T-cell (primary cell): ENCODE data around the gene TNKS1BP1. TPM values are rescaled to one million over a fixed set of nuclear protein-coding genes. Genes with fewer than 3 reads are reported as not detected.

Source experiments
- ATAC-seq, 4 experiments: fragments of 200-7000 bp in 3 of 4; fragments of 150-1000 bp in 1 of 4; cut with Tn5 transposase; replicated peaks in 1 of 4; 1 replicate in 3 of 4; 2 replicates in 1 of 4; pipeline ENCODE4 v1.10.0; 2021; ENCODE audit warnings: moderate library complexity in 3 of 4, mild to moderate bottlenecking in 2 of 4, moderate number of reproducible peaks in 1 of 4
- CTCF ChIA-PET, 2 donors: fragments of 300-600 bp; sonication (Branson Sonifier 250); formaldehyde crosslinking; loops; one replicate each; lab custom pipeline; 2022; ENCODE audit warnings: antibody characterized with exemption in 2 of 2; lab: Charles Lee
- POLR2A ChIA-PET, 2 donors: fragments of 300-600 bp; sonication (Branson Sonifier 250); formaldehyde crosslinking; loops; one replicate each; lab custom pipeline; 2022; ENCODE audit warnings: antibody characterized with exemption in 2 of 2; lab: Charles Lee
- DNase-seq, 35 experiments: peaks; one replicate each; pipeline versions ENCODE4 v3.0.0 to v3.0.0-alpha.2; 2013 to 2023
- H3K27ac ChIP-seq: one replicate; pipeline ENCODE4 v1.5.1; 2013; ENCODE audit warnings: low read length
- H3K27me3 ChIP-seq, 2 experiments: replicated peaks in 1 of 2; 1 replicate in 1 of 2; 2 replicates in 1 of 2; pipeline versions ENCODE4 v1.6.1 to v1.7.0; 2013; ENCODE audit warnings: low read length in 1 of 2, mixed read lengths in 1 of 2; ENCODE audit not compliant: control insufficient read depth in 2 of 2, insufficient read depth in 2 of 2; ENCODE audit errors: extremely low read depth in 1 of 2
- H3K36me3 ChIP-seq, 2 donors: 1 replicate in 1 of 2; 2 replicates in 1 of 2; pipeline versions ENCODE4 v1.6.1 to v1.7.0; 2013; ENCODE audit warnings: low read length in 1 of 2; ENCODE audit not compliant: control insufficient read depth in 2 of 2, insufficient read depth in 1 of 2; ENCODE audit errors: extremely low read depth in 1 of 2
- H3K4me1 ChIP-seq, 2 experiments: 1 replicate in 1 of 2; 2 replicates in 1 of 2; pipeline versions ENCODE4 v1.6.1 to v1.7.0; 2013; ENCODE audit warnings: low read length in 2 of 2, mixed read lengths in 1 of 2; ENCODE audit not compliant: insufficient read depth in 2 of 2, control insufficient read depth in 1 of 2; ENCODE audit errors: extremely low read depth in 1 of 2
- H3K4me3 ChIP-seq, 2 donors: 1 replicate in 1 of 2; 2 replicates in 1 of 2; pipeline versions ENCODE4 v1.5.1 to v1.7.0; 2013; ENCODE audit warnings: mild to moderate bottlenecking in 2 of 2, low read length in 1 of 2, moderate library complexity in 1 of 2; ENCODE audit not compliant: control insufficient read depth in 1 of 2; ENCODE audit errors: extremely low read depth in 1 of 2
- H3K9me3 ChIP-seq: 2 replicates; pipeline ENCODE4 v1.7.0; 2013
- H3K27ac Mint-ChIP-seq, 2 donors: one replicate each; pipeline ENCODE4 v1.8.0; 2020 to 2021; ENCODE audit warnings: mild to moderate bottlenecking in 2 of 2, mixed read lengths in 2 of 2
- H3K27me3 Mint-ChIP-seq, 2 donors: one replicate each; pipeline ENCODE4 v1.8.0; 2021 to 2022; ENCODE audit warnings: mixed read lengths in 2 of 2
- H3K36me3 Mint-ChIP-seq: one replicate; pipeline ENCODE4 v1.8.0; 2021; ENCODE audit warnings: mixed read lengths
- H3K4me1 Mint-ChIP-seq, 3 donors: one replicate each; pipeline ENCODE4 v1.8.0; 2020 to 2022; ENCODE audit warnings: mixed read lengths in 3 of 3, mild to moderate bottlenecking in 1 of 3
- H3K4me3 Mint-ChIP-seq, 3 donors: one replicate each; pipeline ENCODE4 v1.8.0; 2020 to 2022; ENCODE audit warnings: mild to moderate bottlenecking in 3 of 3, mixed read lengths in 3 of 3, moderate library complexity in 3 of 3
- H3K9me3 Mint-ChIP-seq, 3 donors: one replicate each; pipeline ENCODE4 v1.8.0; 2020 to 2022; ENCODE audit warnings: mixed read lengths in 3 of 3
- WGBS: methylation state at CpG from one replicate; pipeline ENCODE4 v1.1.5; 2013; ENCODE audit warnings: missing lambda C conversion rate; ENCODE audit not compliant: insufficient coverage; 5-methylcytosine and 5-hydroxymethylcytosine counted together
- total RNA-seq, 35 experiments: library from RNA in 6 of 35; stranded (reverse) in 6 of 35; fragments of 120-200 nt in 1 of 35; gene quantifications; one replicate each; pipeline versions ENCODE4 v1.2.1 to v1.2.4 and lab custom pipeline; 2013 to 2026

The TNKS1BP1 gene
- total RNA-seq, 5 donors from 2014 or later (not counting 1 experiment from before 2014, with no cell fraction given) = 13.9 to 22.9 (median 18.9) TPM

DNA sequence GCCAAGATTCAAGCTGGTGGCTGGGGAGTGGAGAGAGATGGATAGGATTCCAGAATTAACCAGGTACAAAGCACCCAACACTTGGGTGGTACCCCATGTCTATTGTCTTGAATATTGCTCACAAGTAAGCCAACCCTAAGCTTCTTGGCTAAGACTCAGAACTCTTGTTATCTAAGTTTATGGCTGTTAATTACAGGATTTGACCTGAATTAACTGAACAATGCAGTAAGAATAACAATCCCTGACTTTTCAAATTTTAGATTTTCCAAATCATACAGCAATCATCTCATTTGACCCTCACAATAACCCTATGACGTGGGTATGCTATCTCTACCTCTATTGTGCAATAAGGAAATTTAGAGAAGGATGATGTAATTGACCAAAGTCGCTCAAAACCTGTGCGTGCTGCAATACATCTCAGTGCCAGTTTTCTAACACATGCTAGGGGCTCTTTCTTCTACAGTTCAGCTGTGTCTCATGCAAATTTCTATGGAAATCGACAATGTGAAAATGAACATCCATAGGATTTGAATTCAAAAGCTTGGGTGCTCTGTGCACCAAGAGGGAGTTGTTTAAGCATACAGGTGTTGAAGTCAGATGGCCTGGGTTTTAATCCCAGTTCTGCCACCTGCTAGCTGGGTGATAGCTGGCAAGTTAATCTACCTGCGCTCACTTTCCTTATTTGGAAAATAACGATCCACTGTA is 47.6 kb downstream of the TNKS1BP1 start:
- Mint-ChIP-seq H3K27me3 (peaks cover 20 to 25% of the 10 kb centered on the region in 2 donors), H3K36me3 (no peaks in the 10 kb centered on the region), H3K4me3 (no peak overlapping the region), H3K4me1 (peaks cover 2 to 7% (median 4%) of the 10 kb centered on the region in 3 donors), H3K27ac (no peak overlapping the region), H3K9me3 (peaks cover 4 to 8% (median 5%) of the 10 kb centered on the region in 3 donors)
- no peak overlapping the region for H3K27ac ChIP-seq
- H3K9me3 ChIP-seq = no peaks in the 10 kb centered on the region
- no peak overlapping the region for H3K4me3 ChIP-seq
- no peaks in the 10 kb centered on the region for H3K4me1 ChIP-seq
- ATAC-seq (no peak), DNase-seq (no peak)
- WGBS = 60% methylated on average over 2 of the region's 6 CpGs
- no peaks in the 10 kb centered on the region for H3K36me3 ChIP-seq
- POLR2A ChIA-PET = no interaction called here
- peaks cover 4 to 10% of the 10 kb centered on the region in 2 experiments for H3K27me3 ChIP-seq
- CTCF ChIA-PET = no interaction called here

DNA sequence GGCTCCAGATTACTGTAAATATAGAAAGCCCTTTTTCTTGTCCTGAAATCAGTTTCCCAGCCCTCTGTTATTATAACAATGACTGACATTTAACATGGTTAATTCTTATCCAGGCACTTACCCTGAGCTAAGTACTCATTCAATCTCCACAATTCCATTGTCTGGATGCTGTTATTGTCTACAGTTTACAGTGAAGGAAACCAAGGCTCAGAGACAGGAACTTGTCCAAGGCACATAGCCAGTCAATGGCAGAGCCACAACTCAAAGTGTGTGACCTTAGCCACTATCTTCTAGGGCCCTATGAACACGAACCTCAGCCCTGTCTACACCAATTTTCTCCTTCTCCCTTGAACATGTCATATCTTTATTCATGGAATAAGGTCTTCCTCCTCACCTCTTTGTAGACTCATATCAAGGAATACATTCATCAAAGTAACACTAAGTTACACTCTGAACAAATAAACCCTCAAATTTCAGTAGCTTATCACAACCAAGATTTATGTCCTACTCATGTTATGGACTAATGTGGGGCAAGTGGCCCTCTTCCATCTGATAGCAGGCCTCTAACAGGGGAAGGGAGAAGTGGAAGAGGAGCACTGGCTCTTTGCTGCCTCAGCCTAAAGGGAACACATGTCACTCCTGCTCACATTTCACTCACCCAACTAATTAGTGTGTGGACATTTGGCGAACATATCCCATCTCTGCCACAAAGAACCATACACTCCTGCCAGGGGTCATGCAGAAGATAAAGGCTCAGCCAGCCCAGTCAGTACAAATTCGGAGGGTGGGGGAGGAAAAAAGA is 48.4 kb downstream of the TNKS1BP1 start:
- H3K27ac Mint-ChIP-seq = no peak overlapping the region
- peaks cover 2 to 7% (median 4%) of the 10 kb centered on the region in 3 donors for H3K4me1 Mint-ChIP-seq
- H3K4me1 ChIP-seq = no peaks in the 10 kb centered on the region
- no peak overlapping the region for H3K4me3 ChIP-seq
- peaks cover 4 to 8% (median 5%) of the 10 kb centered on the region in 3 donors for H3K9me3 Mint-ChIP-seq
- no peaks in the 10 kb centered on the region for H3K9me3 ChIP-seq
- no peak overlapping the region for H3K27ac ChIP-seq
- ChIA-PET CTCF (no interaction called here), POLR2A (no interaction called here)
- peaks cover 4 to 10% of the 10 kb centered on the region in 2 experiments for H3K27me3 ChIP-seq
- no peak for ATAC-seq
- H3K36me3 Mint-ChIP-seq = no peaks in the 10 kb centered on the region
- 47% methylated on average over 2 of the region's 3 CpGs for WGBS
- H3K27me3 Mint-ChIP-seq = peaks cover 20 to 30% of the 10 kb centered on the region in 2 donors
- no peak for DNase-seq
- no peak overlapping the region for H3K4me3 Mint-ChIP-seq
- no peaks in the 10 kb centered on the region for H3K36me3 ChIP-seq

DNA sequence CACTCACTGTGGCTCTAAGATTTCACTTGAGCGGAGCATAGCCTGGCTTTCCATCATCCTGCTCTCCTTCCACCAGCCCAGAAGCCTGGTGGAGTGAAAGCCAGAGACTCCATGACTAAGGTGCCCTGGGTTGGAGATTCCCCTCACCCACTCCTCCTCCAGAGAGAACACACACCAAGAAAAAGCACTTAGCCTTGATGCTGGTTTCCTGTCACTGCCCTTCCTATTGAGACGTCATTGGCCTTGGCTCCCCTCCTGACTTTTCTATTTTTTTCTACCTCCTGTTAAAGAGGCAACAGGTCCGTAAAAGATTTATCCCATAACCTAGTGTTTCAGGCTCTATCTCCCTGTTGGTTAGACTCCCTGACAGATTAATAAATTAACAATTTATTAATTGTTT is 49.2 kb downstream of the TNKS1BP1 start:
- no peak for DNase-seq
- no peaks in the 10 kb centered on the region for H3K36me3 ChIP-seq
- ChIA-PET POLR2A (no interaction called here), CTCF (no interaction called here)
- WGBS = 0% methylated on average over 1 of the region's 3 CpGs
- no peaks in the 10 kb centered on the region for H3K9me3 ChIP-seq
- H3K27me3 Mint-ChIP-seq = peaks cover 20 to 30% of the 10 kb centered on the region in 2 donors
- peaks cover 4 to 16% of the 10 kb centered on the region in 2 experiments for H3K27me3 ChIP-seq
- no peak overlapping the region for H3K4me3 Mint-ChIP-seq
- H3K4me1 Mint-ChIP-seq = peaks cover 2 to 7% (median 4%) of the 10 kb centered on the region in 3 donors
- H3K27ac ChIP-seq = no peak overlapping the region
- H3K9me3 Mint-ChIP-seq = peaks cover 4 to 8% (median 5%) of the 10 kb centered on the region in 3 donors
- no peak overlapping the region for H3K4me3 ChIP-seq
- H3K27ac Mint-ChIP-seq = no peak overlapping the region
- no peak for ATAC-seq
- H3K4me1 ChIP-seq = no peaks in the 10 kb centered on the region
- H3K36me3 Mint-ChIP-seq = no peaks in the 10 kb centered on the region

DNA sequence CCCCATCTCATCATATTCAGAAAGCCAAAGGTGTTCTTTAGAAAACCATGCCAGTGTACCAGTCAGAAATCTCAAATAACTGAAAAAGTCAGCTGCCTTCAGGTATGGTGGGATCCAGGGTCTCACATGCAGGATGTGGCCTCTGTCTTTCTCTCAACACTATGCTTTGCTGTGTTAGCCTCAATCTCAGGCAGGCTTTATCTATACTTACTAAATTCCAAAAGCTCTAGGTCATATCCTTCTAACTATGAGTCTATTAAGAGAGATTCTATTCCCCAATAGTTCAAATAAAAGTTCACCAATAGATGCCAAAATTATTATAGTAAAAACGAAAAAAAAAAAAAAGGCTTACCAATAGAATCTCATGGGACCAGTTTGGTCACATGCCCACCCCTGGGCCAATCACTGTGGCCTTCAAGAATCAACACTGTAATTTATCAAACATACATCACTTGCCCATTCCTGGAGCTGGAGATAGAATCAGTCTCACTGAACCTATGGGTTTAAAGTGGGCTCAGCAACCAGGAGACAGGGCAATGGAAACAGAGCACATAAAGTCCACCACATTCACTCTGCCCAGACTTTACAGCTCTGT is 49.8 kb downstream of the TNKS1BP1 start:
- H3K36me3 ChIP-seq = no peaks in the 10 kb centered on the region
- CTCF ChIA-PET = interaction anchor here in 1 of 2 donors (0.7 kb wide), 1 partner anchor 54 kb away, joined by 3 read pairs; no protein-coding TSS in a partner anchor
- Mint-ChIP-seq H3K4me1 (peaks cover 2 to 7% (median 4%) of the 10 kb centered on the region in 3 donors), H3K4me3 (no peak overlapping the region), H3K36me3 (no peaks in the 10 kb centered on the region), H3K27ac (no peak overlapping the region), H3K9me3 (peaks cover 4 to 8% (median 5%) of the 10 kb centered on the region in 3 donors), H3K27me3 (peaks cover 20 to 30% of the 10 kb centered on the region in 2 donors)
- H3K27me3 ChIP-seq = peaks cover 4 to 16% of the 10 kb centered on the region in 2 experiments
- no peaks in the 10 kb centered on the region for H3K9me3 ChIP-seq
- no CpG with 5 or more reads among the region's 1 CpG for WGBS
- H3K4me1 ChIP-seq = no peaks in the 10 kb centered on the region
- DNase-seq = no peak
- no peak overlapping the region for H3K4me3 ChIP-seq
- ATAC-seq = no peak
- H3K27ac ChIP-seq = no peak overlapping the region
- POLR2A ChIA-PET = no interaction called here

DNA sequence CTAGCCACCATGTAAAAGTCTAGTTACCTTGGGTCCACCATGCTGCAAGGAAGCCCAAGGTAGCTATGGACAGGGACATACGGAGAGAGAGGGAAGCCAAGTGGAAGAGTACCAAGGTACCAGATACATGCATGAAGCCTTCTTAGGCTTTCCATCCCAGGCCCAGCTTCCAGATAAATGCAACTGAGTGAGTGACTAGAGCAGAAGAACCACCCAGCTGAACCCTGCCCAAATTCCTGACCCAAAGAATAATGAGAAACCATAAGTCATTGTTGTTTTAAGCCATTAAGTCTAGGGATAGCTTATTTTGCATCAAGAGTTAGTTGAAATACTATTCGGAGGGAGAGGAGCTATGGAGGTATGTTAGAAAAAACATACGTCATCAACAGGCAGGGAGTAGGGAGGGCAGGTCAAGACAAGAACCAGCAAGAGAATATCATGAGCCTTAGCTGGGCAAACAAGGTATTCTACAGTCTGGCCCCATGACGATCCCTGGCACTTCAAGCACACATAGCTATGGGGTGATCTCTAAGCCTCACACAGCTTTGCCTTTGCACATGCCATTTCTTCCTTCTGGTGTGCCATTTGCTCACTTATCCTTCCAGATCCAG is 51.2 kb downstream of the TNKS1BP1 start:
- Histone ChIP-seq H3K4me1 (no peaks in the 10 kb centered on the region), H3K27ac (no peak overlapping the region), H3K36me3 (no peaks in the 10 kb centered on the region), H3K4me3 (no peak overlapping the region), H3K9me3 (no peaks in the 10 kb centered on the region), H3K27me3 (peaks cover 4 to 19% of the 10 kb centered on the region in 2 experiments)
- no peak overlapping the region for H3K4me3 Mint-ChIP-seq
- CTCF ChIA-PET = no interaction called here
- WGBS = 90% methylated on average over 4 of the region's 4 CpGs
- POLR2A ChIA-PET = no interaction called here
- DNase-seq = no peak
- ATAC-seq = no peak
- no peaks in the 10 kb centered on the region for H3K36me3 Mint-ChIP-seq
- no peak overlapping the region for H3K27ac Mint-ChIP-seq
- H3K27me3 Mint-ChIP-seq = peaks cover 24 to 36% of the 10 kb centered on the region in 2 donors
- H3K4me1 Mint-ChIP-seq = peaks cover 2 to 7% (median 4%) of the 10 kb centered on the region in 3 donors
- peaks cover 4 to 8% (median 5%) of the 10 kb centered on the region in 3 donors for H3K9me3 Mint-ChIP-seq

DNA sequence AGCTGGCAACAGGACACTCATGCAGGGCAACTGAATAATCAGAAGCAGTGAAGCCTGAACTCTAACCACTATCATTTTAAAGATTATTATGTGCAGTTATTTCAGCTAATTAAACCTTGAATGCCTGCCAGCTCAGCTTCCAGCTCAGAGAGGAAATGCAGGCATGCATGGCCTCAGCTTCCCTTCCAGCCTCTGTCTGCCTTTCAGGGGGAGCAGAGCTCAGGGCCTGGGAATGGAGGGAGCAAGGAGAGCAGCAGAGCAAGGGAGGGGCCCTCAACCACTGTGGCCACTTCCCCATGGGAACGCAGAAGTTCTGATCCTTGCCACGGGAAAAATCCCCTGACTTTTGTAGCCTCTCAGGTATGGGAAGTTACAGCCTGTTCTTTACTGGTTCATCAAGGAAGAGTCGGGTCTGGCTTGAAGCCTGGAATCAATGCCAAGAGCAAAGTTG is 55.2 kb downstream of the TNKS1BP1 start:
- POLR2A ChIA-PET = no interaction called here
- 30% methylated on average over 3 of the region's 3 CpGs for WGBS
- Mint-ChIP-seq H3K4me1 (no peaks in the 10 kb centered on the region), H3K36me3 (no peaks in the 10 kb centered on the region), H3K9me3 (peaks cover 12 to 20% (median 18%) of the 10 kb centered on the region in 3 donors), H3K27ac (no peak overlapping the region), H3K27me3 (peaks cover 11 to 26% of the 10 kb centered on the region in 2 donors), H3K4me3 (no peak overlapping the region)
- DNase-seq = no peak
- H3K9me3 ChIP-seq = no peaks in the 10 kb centered on the region
- ATAC-seq = no peak
- peaks cover 0 to 9% of the 10 kb centered on the region in 2 experiments for H3K27me3 ChIP-seq
- no peak overlapping the region for H3K27ac ChIP-seq
- H3K4me3 ChIP-seq = no peak overlapping the region
- no peaks in the 10 kb centered on the region for H3K4me1 ChIP-seq
- H3K36me3 ChIP-seq = no peaks in the 10 kb centered on the region
- CTCF ChIA-PET = no interaction called here
